IMR-90 (cell line): ENCODE measurements around the gene ZDHHC8. TPM values are rescaled to one million over a fixed set of nuclear protein-coding genes. Genes with fewer than 3 reads are reported as not detected.

ENCODE experiments used
- ATAC-seq: fragments of 200-7000 bp; cut with Tn5 transposase; 2 replicates; pipeline ENCODE4 v1.9.1; 2020; ENCODE audit warnings: low read depth, mild to moderate bottlenecking, moderate library complexity
- BruUV-seq: library from RNA; stranded (reverse); fragments of 400-500 nt; replicated peaks from 2 replicates; lab custom pipeline; 2021; lab: Mats Ljungman, UMichigan
- CTCF ChIA-PET: fragments of 300-600 bp; formaldehyde crosslinking; extraction: SDS; loops from one replicate; lab custom pipeline; 2021; ENCODE audit warnings: antibody characterized with exemption; lab: Yijun Ruan, JAX
- POLR2A ChIA-PET: fragments of 300-600 bp; sonication (Branson Sonifier 250); formaldehyde crosslinking; loops from one replicate; lab custom pipeline; 2022; ENCODE audit warnings: antibody characterized with exemption; ENCODE audit not compliant: unreplicated experiment; lab: Charles Lee
- DNase-seq: peaks from one replicate; pipeline ENCODE4 v3.0.0; 2013
- H2AFZ ChIP-seq: replicated peaks from 2 replicates; pipeline ENCODE3; 2013; ENCODE audit warnings: low read length, mild to moderate bottlenecking; ENCODE audit not compliant: poor library complexity
- H2AK5ac ChIP-seq: 2 replicates; pipeline ENCODE4 v1.6.1; 2013; ENCODE audit warnings: low read depth, low read length, inconsistent platforms
- H2AK9ac ChIP-seq: replicated peaks from 2 replicates; pipeline ENCODE3; 2013; ENCODE audit warnings: mild to moderate bottlenecking, low read depth, low read length, moderate library complexity; ENCODE audit not compliant: poor library complexity
- H2BK120ac ChIP-seq: 2 replicates; pipeline ENCODE4 v1.6.1; 2013; ENCODE audit warnings: low read depth, low read length, inconsistent platforms
- H2BK15ac ChIP-seq: 3 replicates; pipeline ENCODE4 v1.6.1; 2013; ENCODE audit warnings: low read depth, low read length, inconsistent platforms
- H2BK20ac ChIP-seq: 2 replicates; pipeline ENCODE4 v1.6.1; 2013; ENCODE audit warnings: low read depth, mild to moderate bottlenecking, inconsistent platforms, low read length, moderate library complexity
- H2BK5ac ChIP-seq: 2 replicates; pipeline ENCODE4 v1.6.1; 2013; ENCODE audit warnings: mild to moderate bottlenecking, low read depth, low read length, inconsistent platforms; ENCODE audit not compliant: poor library complexity, severe bottlenecking
- H3K14ac ChIP-seq: replicated peaks from 2 replicates; pipeline ENCODE4 v1.6.1; 2013; ENCODE audit warnings: low read depth, low read length, inconsistent platforms
- H3K18ac ChIP-seq: 2 replicates; pipeline ENCODE4 v1.6.1; 2013; ENCODE audit warnings: low read depth, low read length, control low read depth
- H3K23ac ChIP-seq: 2 replicates; pipeline ENCODE4 v1.6.1; 2013; ENCODE audit warnings: low read depth, low read length, inconsistent platforms
- H3K27ac ChIP-seq: 2 replicates; pipeline ENCODE4 v1.5.1; 2013; ENCODE audit warnings: mild to moderate bottlenecking, control low read depth, low read length; ENCODE audit not compliant: insufficient read depth
- H3K27me3 ChIP-seq: 2 replicates; pipeline ENCODE4 v1.6.1; 2013; ENCODE audit warnings: low read length; ENCODE audit not compliant: control insufficient read depth, insufficient read depth
- H3K36me3 ChIP-seq: 2 replicates; pipeline ENCODE4 v1.6.1; 2013; ENCODE audit warnings: low read length, mixed read lengths; ENCODE audit not compliant: control insufficient read depth, insufficient read depth
- H3K4ac ChIP-seq: 2 replicates; pipeline ENCODE4 v1.6.1; 2013; ENCODE audit warnings: low read depth, low read length, inconsistent platforms
- H3K4me1 ChIP-seq: 2 replicates; pipeline ENCODE4 v1.6.1; 2013; ENCODE audit warnings: low read length, mixed read lengths; ENCODE audit not compliant: control insufficient read depth, insufficient read depth
- H3K4me2 ChIP-seq: 2 replicates; pipeline ENCODE4 v1.6.1; 2013; ENCODE audit warnings: low read depth, mild to moderate bottlenecking, control low read depth, low read length, moderate library complexity
- H3K4me3 ChIP-seq: 2 replicates; pipeline ENCODE4 v1.5.1; 2013; ENCODE audit warnings: low read depth, mild to moderate bottlenecking, control low read depth, low read length, moderate library complexity; ENCODE audit not compliant: insufficient read depth
- H3K56ac ChIP-seq: 2 replicates; pipeline ENCODE4 v1.6.1; 2013; ENCODE audit warnings: low read length, inconsistent platforms; ENCODE audit not compliant: insufficient read depth; ENCODE audit errors: extremely low read depth
- H3K79me1 ChIP-seq, 2 experiments: 2 replicates each; pipeline ENCODE4 v1.6.1; 2013; ENCODE audit warnings: low read length in 2 of 2, inconsistent platforms in 1 of 2, low read depth in 1 of 2
- H3K9ac ChIP-seq: 2 replicates; pipeline ENCODE4 v1.6.1; 2013; ENCODE audit warnings: low read depth, low read length, control low read depth
- H3K9me1 ChIP-seq: 2 replicates; pipeline ENCODE4 v1.6.1; 2013; ENCODE audit warnings: low read length, inconsistent platforms; ENCODE audit not compliant: insufficient read depth
- H3K9me3 ChIP-seq: 2 replicates; pipeline ENCODE4 v1.6.1; 2013; ENCODE audit warnings: low read length; ENCODE audit not compliant: control insufficient read depth, insufficient read depth
- H4K20me1 ChIP-seq: 2 replicates; pipeline ENCODE4 v1.6.1; 2013; ENCODE audit warnings: low read length, inconsistent platforms; ENCODE audit not compliant: insufficient read depth
- H4K5ac ChIP-seq: 2 replicates; pipeline ENCODE4 v1.6.1; 2013; ENCODE audit warnings: mild to moderate bottlenecking, low read depth, low read length, control low read depth
- H4K8ac ChIP-seq, 2 experiments: 2 replicates each; pipeline ENCODE4 v1.6.1; 2013; ENCODE audit warnings: low read depth in 2 of 2, low read length in 2 of 2, control low read depth in 1 of 2, inconsistent platforms in 1 of 2
- H4K91ac ChIP-seq: 2 replicates; pipeline ENCODE4 v1.6.1; 2013; ENCODE audit warnings: low read depth, low read length, inconsistent platforms; ENCODE audit not compliant: insufficient read depth
- BHLHE40 ChIP-seq: fragments of 150-350 bp; IDR thresholded peaks from 2 replicates; pipeline ENCODE4 v1.6.1; 2016; ENCODE audit warnings: mild to moderate bottlenecking, low read depth, low read length
- CEBPB ChIP-seq: IDR thresholded peaks from 2 replicates; pipeline ENCODE4 v1.6.1; 2012; ENCODE audit warnings: low read depth, low read length, improper control_type of control experiment
- CHD1 ChIP-seq: IDR thresholded peaks from 2 replicates; pipeline ENCODE4 v1.6.1; 2012; ENCODE audit warnings: low read depth, low read length, improper control_type of control experiment
- MAFK ChIP-seq: IDR thresholded peaks from 2 replicates; pipeline ENCODE4 v1.6.1; 2012; ENCODE audit warnings: low read depth, low read length, improper control_type of control experiment
- MXI1 ChIP-seq: IDR thresholded peaks from 2 replicates; pipeline ENCODE4 v1.6.1; 2012; ENCODE audit warnings: low read depth, mild to moderate bottlenecking, low read length, moderate library complexity, borderline replicate concordance
- NFE2L2 ChIP-seq: fragments of 150-350 bp; IDR thresholded peaks from 2 replicates; pipeline ENCODE4 v1.6.1; 2016; ENCODE audit warnings: low read depth, mild to moderate bottlenecking, low read length
- RAD21 ChIP-seq: IDR thresholded peaks from 2 replicates; pipeline ENCODE4 v1.6.1; 2012; ENCODE audit warnings: low read length, improper control_type of control experiment
- RCOR1 ChIP-seq: IDR thresholded peaks from 2 replicates; pipeline ENCODE4 v1.6.1; 2012; ENCODE audit warnings: mild to moderate bottlenecking, low read length, improper control_type of control experiment; ENCODE audit not compliant: insufficient replicate concordance
- RFX5 ChIP-seq: IDR thresholded peaks from 2 replicates; pipeline ENCODE4 v1.8.0; 2012; ENCODE audit warnings: low read depth, mild to moderate bottlenecking, low read length, moderate library complexity
- SMC3 ChIP-seq: fragments of 150-350 bp; IDR thresholded peaks from 2 replicates; pipeline ENCODE4 v1.6.1; 2016; ENCODE audit warnings: low read depth, mild to moderate bottlenecking, antibody characterized with exemption, low read length, moderate library complexity
- WGBS, 2 experiments: methylation state at CpG; one replicate each; pipeline versions ENCODE4 v1.1.5 to v1.1.7; 2013; ENCODE audit warnings: missing lambda C conversion rate in 2 of 2; ENCODE audit not compliant: insufficient read length in 1 of 2; ENCODE audit errors: extremely low coverage in 2 of 2; 5-methylcytosine and 5-hydroxymethylcytosine counted together
- dilution Hi-C: fragments of 300-500 bp; cut with HindIII; formaldehyde crosslinking; loops from one replicate; pipeline ENCODE4 v1.14.3; 2018; ENCODE audit warnings: low sequenced_read_pairs; ENCODE audit not compliant: unreplicated experiment
- in situ Hi-C: fragments of 300-500 bp; cut with MboI; formaldehyde crosslinking; loops from 3 replicates; pipeline ENCODE4 v1.14.3; 2019; ENCODE audit warnings: low sequenced_read_pairs, inconsistent platforms, mixed read lengths
- intact Hi-C: fragments of 100-400 bp; cut with micrococcal nuclease; formaldehyde crosslinking; loops from 2 replicates; pipeline ENCODE4 v1.10.0; 2022
- polyA plus RNA-seq, 3 experiments: library from polyadenylated mRNA; depleted of rRNA; stranded (reverse); fragments of >200 nt; gene quantifications; 2 replicates each; pipeline ENCODE4 v1.2.3, GENCODE V29; 2012; ENCODE audit warnings: low replicate concordance in 1 of 3
- total RNA-seq: library from RNA; depleted of rRNA; stranded (reverse); fragments of >200 nt; gene quantifications from 2 replicates; pipeline ENCODE4 v1.2.3, GENCODE V29; 2012
- TF ChIP-seq, protein P1 (sequence below): fragments of 150-350 bp; IDR thresholded peaks from 2 replicates; pipeline ENCODE4 v1.6.1; 2016; ENCODE audit warnings: low read depth, mild to moderate bottlenecking, low read length, moderate library complexity, borderline replicate concordance
- TF ChIP-seq, protein P2 (sequence below): fragments of 150-350 bp; IDR thresholded peaks from 2 replicates; pipeline ENCODE4 v1.6.1; 2017; ENCODE audit warnings: mild to moderate bottlenecking, antibody characterized with exemption, low read length, low read depth

The ZDHHC8 gene
- total and polyA plus RNA-seq, 2 of the 4 experiments (the other 2 are of a cell fraction): 2.5 to 72.6 TPM

DNA sequence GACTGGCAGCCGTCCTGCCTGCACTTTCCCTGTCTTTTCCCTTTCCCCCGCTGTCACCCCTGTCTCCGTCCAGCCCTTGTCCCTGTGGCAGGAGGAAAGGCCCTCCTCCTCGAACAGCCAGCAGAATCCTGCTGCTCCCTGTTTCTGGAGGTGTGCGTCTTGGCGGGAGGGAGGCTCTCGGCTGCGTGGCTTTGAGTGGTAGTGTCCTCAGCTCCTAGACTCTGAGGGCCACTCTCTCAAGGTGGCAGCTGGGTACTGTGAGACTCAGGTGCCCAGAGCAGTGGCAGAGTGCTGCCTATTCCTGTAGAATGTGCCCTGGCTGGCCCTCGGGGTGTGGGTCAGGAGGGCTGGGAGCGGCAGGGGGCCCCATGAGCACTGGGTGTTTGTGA, 24.8 kb upstream of the ZDHHC8 start:
- H3K27ac ChIP-seq: no peak overlapping the region
- no peak overlapping the region for H2AFZ ChIP-seq
- no peak overlapping the region for H3K23ac ChIP-seq
- H3K4me2 ChIP-seq: no peak overlapping the region
- no peaks in the 10 kb centered on the region for H3K27me3 ChIP-seq
- ATAC-seq (no peak), DNase-seq (no peak)
- H3K36me3 ChIP-seq: peaks cover 77% of the 10 kb centered on the region
- H4K20me1 ChIP-seq: peaks cover 62% of the 10 kb centered on the region
- ChIA-PET CTCF (no interaction called here), POLR2A (no interaction called here)
- H2BK120ac ChIP-seq: no peak overlapping the region
- H2BK5ac ChIP-seq: no peak overlapping the region
- H3K9me3 ChIP-seq: no peaks in the 10 kb centered on the region
- WGBS, 2 experiments: 100% methylated on average over 5 of the region's 10 CpGs; no CpG with 5 or more reads in 1 of the 2 experiments
- H3K56ac ChIP-seq: no peak overlapping the region
- H3K9ac ChIP-seq: no peak overlapping the region
- H3K4me3 ChIP-seq: no peak overlapping the region
- H3K9me1 ChIP-seq: no peaks in the 10 kb centered on the region
- H4K91ac ChIP-seq: no peak overlapping the region
- BruUV-seq: no TSS peak
- no peak overlapping the region for H3K4ac ChIP-seq
- H2BK15ac ChIP-seq: no peak overlapping the region
- no peak overlapping the region for H4K5ac ChIP-seq
- H2AK5ac ChIP-seq: no peak overlapping the region
- H3K4me1 ChIP-seq: no peaks in the 10 kb centered on the region
- H4K8ac ChIP-seq: no peak overlapping the region
- in situ Hi-C loops (no loop called here), dilution Hi-C loops (no loop called here), intact Hi-C loops (no loop called here)
- no peak overlapping the region for H2AK9ac ChIP-seq
- TF ChIP-seq RAD21 (no peak), CHD1 (no peak), BHLHE40 (no peak), MXI1 (no peak), NFE2L2 (no peak), SMC3 (no peak), MAFK (no peak), CEBPB (no peak), RFX5 (no peak), RCOR1 (no peak)
- TF ChIP-seq, protein P1, sequence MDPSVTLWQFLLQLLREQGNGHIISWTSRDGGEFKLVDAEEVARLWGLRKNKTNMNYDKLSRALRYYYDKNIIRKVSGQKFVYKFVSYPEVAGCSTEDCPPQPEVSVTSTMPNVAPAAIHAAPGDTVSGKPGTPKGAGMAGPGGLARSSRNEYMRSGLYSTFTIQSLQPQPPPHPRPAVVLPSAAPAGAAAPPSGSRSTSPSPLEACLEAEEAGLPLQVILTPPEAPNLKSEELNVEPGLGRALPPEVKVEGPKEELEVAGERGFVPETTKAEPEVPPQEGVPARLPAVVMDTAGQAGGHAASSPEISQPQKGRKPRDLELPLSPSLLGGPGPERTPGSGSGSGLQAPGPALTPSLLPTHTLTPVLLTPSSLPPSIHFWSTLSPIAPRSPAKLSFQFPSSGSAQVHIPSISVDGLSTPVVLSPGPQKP: no peak
- TF ChIP-seq, protein P2, sequence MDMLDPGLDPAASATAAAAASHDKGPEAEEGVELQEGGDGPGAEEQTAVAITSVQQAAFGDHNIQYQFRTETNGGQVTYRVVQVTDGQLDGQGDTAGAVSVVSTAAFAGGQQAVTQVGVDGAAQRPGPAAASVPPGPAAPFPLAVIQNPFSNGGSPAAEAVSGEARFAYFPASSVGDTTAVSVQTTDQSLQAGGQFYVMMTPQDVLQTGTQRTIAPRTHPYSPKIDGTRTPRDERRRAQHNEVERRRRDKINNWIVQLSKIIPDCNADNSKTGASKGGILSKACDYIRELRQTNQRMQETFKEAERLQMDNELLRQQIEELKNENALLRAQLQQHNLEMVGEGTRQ: no peak
- H3K14ac ChIP-seq: no peak overlapping the region
- H3K79me1 ChIP-seq: peaks cover 14 to 47% of the 10 kb centered on the region in 2 experiments
- H2BK20ac ChIP-seq: no peak overlapping the region
- H3K18ac ChIP-seq: no peak overlapping the region
